NCI-H460 (cell line): Measurements from ENCODE around the gene STOML2. TPM values are rescaled to one million over a fixed set of nuclear protein-coding genes. Genes with fewer than 3 reads are reported as not detected.

Source experiments
- DNase-seq: peaks from one replicate; pipeline ENCODE4 v3.0.0-alpha.2; 2016; ENCODE audit warnings: low read depth; ENCODE audit errors: extremely low read depth
- total RNA-seq: library from RNA; depleted of rRNA; stranded (reverse); fragments of >200 nt; shearing (Covaris generic); gene quantifications from 2 replicates; pipeline ENCODE4 v1.2.3, GENCODE V29; 2014

Gene STOML2
- total RNA-seq, 1 experiment from 2014 or later = 205 TPM

- DNase-seq = no peak
Observed at GRCh38 chr9:35074141-35074540, 28.8 kb downstream of the STOML2 start.

GRCh38 chr9:35073279-35073612, 29.7 kb downstream of the STOML2 start:
- DNase-seq = no peak

GRCh38 chr9:35072461-35073278, 30.3 kb downstream of the STOML2 start, which contains the start of gene VCP:
Gene VCP, minus strand, starts transcription at chr9:35072625. Its CDS starts 272 bp downstream, at chr9:35072353.
- DNase-seq = peak; percentile 98

- peak; percentile 77 for DNase-seq
Observed at GRCh38 chr9:35071814-35072460, 31.0 kb downstream of the STOML2 start.

GRCh38 chr9:35070823-35071813, 31.8 kb downstream of the STOML2 start:
- DNase-seq = no peak

GRCh38 chr9:35069020-35069419, 33.9 kb downstream of the STOML2 start:
- no peak for DNase-seq

GRCh38 chr9:35067056-35067455, 35.9 kb downstream of the STOML2 start:
- no peak for DNase-seq

GRCh38 chr9:35060548-35061207, 42.3 kb downstream of the STOML2 start:
- no peak for DNase-seq

GRCh38 chr9:35059438-35059837, 43.5 kb downstream of the STOML2 start:
- no peak for DNase-seq

GRCh38 chr9:35057271-35057620, 45.7 kb downstream of the STOML2 start:
- DNase-seq = no peak

- DNase-seq = no peak
Observed at GRCh38 chr9:35056571-35057270, 46.2 kb downstream of the STOML2 start.

GRCh38 chr9:35054871-35055644, 47.9 kb downstream of the STOML2 start:
- DNase-seq = no peak

GRCh38 chr9:35054185-35054835, 48.6 kb downstream of the STOML2 start:
- DNase-seq = no peak

- DNase-seq = peak; percentile 25
Observed at GRCh38 chr9:35051069-35051967, 51.6 kb downstream of the STOML2 start.
